Caco-2 (cell line): ENCODE results near the gene TMEM150C. TPM values are rescaled to one million over a fixed set of nuclear protein-coding genes. Genes with fewer than 3 reads are reported as not detected.

ENCODE experiments used
- BruUV-seq: library from RNA; stranded (reverse); fragments of 400-500 nt; replicated peaks from 2 replicates; lab custom pipeline; 2021; lab: Mats Ljungman, UMichigan
- CTCF ChIA-PET: fragments of 300-600 bp; sonication (Branson Sonifier 250); formaldehyde crosslinking; loops from one replicate; lab custom pipeline; 2022; ENCODE audit warnings: antibody characterized with exemption; lab: Charles Lee
- POLR2A ChIA-PET: fragments of 300-600 bp; sonication (Branson Sonifier 250); formaldehyde crosslinking; loops from one replicate; lab custom pipeline; 2022; ENCODE audit warnings: antibody characterized with exemption; lab: Charles Lee
- DNase-seq, 2 experiments: peaks; one replicate each; pipeline versions ENCODE4 v3.0.0 to v3.0.0-alpha.2; 2020 to 2022
- H3K27me3 ChIP-seq: replicated peaks from 2 replicates; pipeline ENCODE4 v1.6.0; 2011; ENCODE audit warnings: low read length; ENCODE audit not compliant: control insufficient read depth, insufficient read depth
- H3K36me3 ChIP-seq: 2 replicates; pipeline ENCODE4 v1.5.1; 2011; ENCODE audit warnings: low read length; ENCODE audit not compliant: control insufficient read depth, insufficient read depth
- H3K4me1 ChIP-seq: fragments of 250-450 bp; sonication (Bioruptor Pico); 2 replicates; pipeline ENCODE4 v1.5.1; 2020; ENCODE audit warnings: mild to moderate bottlenecking
- H3K4me3 ChIP-seq: 2 replicates; pipeline ENCODE4 v1.5.1; 2011; ENCODE audit warnings: low read depth, mild to moderate bottlenecking, control low read depth, low read length
- H3K9me3 ChIP-seq: fragments of 250-450 bp; sonication (Bioruptor Pico); 2 replicates; pipeline ENCODE4 v1.5.1; 2020; ENCODE audit warnings: mild to moderate bottlenecking, moderate library complexity
- H3K27ac Mint-ChIP-seq: one replicate; pipeline ENCODE4 v1.8.0; 2022; ENCODE audit warnings: mixed read lengths; ENCODE audit not compliant: unreplicated experiment
- H3K27me3 Mint-ChIP-seq: one replicate; pipeline ENCODE4 v1.8.0; 2022; ENCODE audit warnings: mixed read lengths; ENCODE audit not compliant: insufficient read depth, unreplicated experiment
- H3K36me3 Mint-ChIP-seq: one replicate; pipeline ENCODE4 v1.8.0; 2022; ENCODE audit warnings: mild to moderate bottlenecking, mixed read lengths; ENCODE audit not compliant: insufficient read depth, unreplicated experiment
- H3K4me1 Mint-ChIP-seq: one replicate; pipeline ENCODE4 v1.8.0; 2022; ENCODE audit warnings: low read depth, mixed read lengths; ENCODE audit not compliant: unreplicated experiment
- H3K4me3 Mint-ChIP-seq: one replicate; pipeline ENCODE4 v1.8.0; 2022; ENCODE audit warnings: mild to moderate bottlenecking, moderate library complexity, mixed read lengths; ENCODE audit not compliant: unreplicated experiment
- H3K9me3 Mint-ChIP-seq: one replicate; pipeline ENCODE4 v1.8.0; 2022; ENCODE audit warnings: mixed read lengths; ENCODE audit not compliant: unreplicated experiment
- CTCF ChIP-seq, 2 experiments: fragments of 200-600 bp in 1 of 2; IDR thresholded peaks; 1 replicate in 1 of 2; 2 replicates in 1 of 2; pipeline versions ENCODE4 v1.5.1 to v1.8.0; 2011 to 2022; ENCODE audit warnings: antibody characterized with exemption in 1 of 2, control low read depth in 1 of 2, inconsistent platforms in 1 of 2, low read depth in 1 of 2, low read length in 1 of 2, mild to moderate bottlenecking in 1 of 2, moderate library complexity in 1 of 2; ENCODE audit not compliant: insufficient read depth in 1 of 2, severe bottlenecking in 1 of 2, unreplicated experiment in 1 of 2
- intact Hi-C: fragments of 100-400 bp; cut with micrococcal nuclease; formaldehyde crosslinking; loops from one replicate; pipeline ENCODE4 v1.10.0; 2022; ENCODE audit not compliant: unreplicated experiment
- total RNA-seq: library from RNA; stranded (reverse); gene quantifications from 2 replicates; pipeline ENCODE4 v1.2.3, GENCODE V29; 2022

The TMEM150C gene
- total RNA-seq, 1 experiment from 2014 or later: 5.7 TPM

DNA sequence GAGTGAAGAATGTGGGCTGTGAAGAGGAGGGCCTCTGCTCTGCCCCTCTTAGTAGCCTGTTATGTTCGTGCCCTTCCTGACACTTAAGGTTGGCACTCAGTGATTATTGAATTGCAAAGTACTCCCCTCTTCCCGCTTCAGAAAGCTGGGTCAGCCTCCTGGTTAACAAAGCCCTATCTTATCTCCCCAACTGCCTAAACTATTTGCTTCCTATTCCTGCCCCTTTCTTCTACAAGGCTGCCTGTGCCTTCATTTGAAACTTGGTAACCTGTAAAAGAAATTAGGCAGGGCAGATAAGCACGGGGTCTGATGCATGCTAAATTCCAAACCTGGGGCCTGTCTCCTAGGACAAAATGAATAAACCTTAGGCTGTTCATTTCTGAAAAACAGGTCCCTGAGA is 23.1 kb upstream of the TMEM150C start:
- H3K4me3 ChIP-seq: no peak overlapping the region
- Mint-ChIP-seq H3K4me1 (peaks cover 24% of the 10 kb centered on the region), H3K4me3 (no peak overlapping the region), H3K27me3 (no peaks in the 10 kb centered on the region), H3K27ac (peak overlapping the region; percentile 30), H3K36me3 (no peaks in the 10 kb centered on the region), H3K9me3 (peaks cover 16% of the 10 kb centered on the region)
- no peaks in the 10 kb centered on the region for H3K27me3 ChIP-seq
- ChIA-PET POLR2A (no interaction called here), CTCF (no interaction called here)
- H3K36me3 ChIP-seq: no peaks in the 10 kb centered on the region
- BruUV-seq: no TSS peak
- H3K9me3 ChIP-seq: no peaks in the 10 kb centered on the region
- intact Hi-C loops: no loop called here
- peaks cover 24% of the 10 kb centered on the region for H3K4me1 ChIP-seq
- no peak for TF ChIP-seq CTCF (IDR thresholded peaks at IDR 0.05; ENCODE audit: insufficient read depth in 1 of 2, low read depth in 1 of 2, low read length in 1 of 2, severe bottlenecking in 1 of 2, unreplicated experiment in 1 of 2)
- no peak for DNase-seq

DNA sequence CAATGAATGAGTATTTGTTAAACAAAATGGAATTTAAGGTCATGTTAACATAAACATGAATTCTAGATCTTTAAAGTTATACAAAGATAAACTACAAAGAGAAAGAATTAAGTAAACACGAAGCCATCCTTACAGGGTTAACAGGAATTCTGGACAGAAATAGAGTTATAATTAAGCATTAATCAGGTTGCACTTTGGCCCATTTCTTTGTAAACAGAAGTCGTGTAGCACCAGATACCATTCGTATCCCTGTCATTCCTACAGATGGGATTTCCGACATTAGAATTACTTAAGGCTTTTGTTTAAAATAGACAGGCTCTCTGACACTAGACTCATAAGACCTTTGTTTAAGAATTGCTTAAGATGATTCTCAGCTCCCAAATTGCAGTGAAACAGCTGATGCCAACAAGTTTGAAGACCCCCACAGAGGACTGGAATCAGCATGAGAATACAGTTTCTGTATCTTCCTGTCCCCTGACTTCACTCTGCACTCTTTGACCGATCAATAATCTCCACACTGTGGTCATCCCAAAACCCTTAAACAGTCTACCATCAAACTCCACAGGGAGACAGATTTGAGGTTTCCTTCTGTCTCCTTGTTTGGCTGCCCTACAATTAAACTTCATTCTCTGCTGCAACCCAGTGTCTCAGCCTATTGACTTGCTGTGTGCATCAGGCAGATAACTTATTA is 22.3 kb upstream of the TMEM150C start:
- H3K36me3 Mint-ChIP-seq: no peaks in the 10 kb centered on the region
- peaks cover 24% of the 10 kb centered on the region for H3K4me1 ChIP-seq
- no peaks in the 10 kb centered on the region for H3K9me3 ChIP-seq
- no peak overlapping the region for H3K4me3 ChIP-seq
- ChIA-PET POLR2A (no interaction called here), CTCF (interaction anchor here (0.5 kb wide), 1 partner anchor 121 kb away, joined by 3 read pairs; no protein-coding TSS in a partner anchor)
- no peaks in the 10 kb centered on the region for H3K36me3 ChIP-seq
- intact Hi-C loops: no loop called here
- no peaks in the 10 kb centered on the region for H3K27me3 ChIP-seq
- no peak overlapping the region for H3K27ac Mint-ChIP-seq
- H3K27me3 Mint-ChIP-seq: no peaks in the 10 kb centered on the region
- peaks cover 16% of the 10 kb centered on the region for H3K9me3 Mint-ChIP-seq
- no peak overlapping the region for H3K4me3 Mint-ChIP-seq
- BruUV-seq: no TSS peak
- H3K4me1 Mint-ChIP-seq: peaks cover 24% of the 10 kb centered on the region
- no peak for DNase-seq
- no peak for TF ChIP-seq CTCF (IDR thresholded peaks at IDR 0.05; ENCODE audit: insufficient read depth in 1 of 2, low read depth in 1 of 2, low read length in 1 of 2, severe bottlenecking in 1 of 2, unreplicated experiment in 1 of 2)

- no peaks in the 10 kb centered on the region for H3K36me3 Mint-ChIP-seq
- Histone ChIP-seq H3K4me1 (peaks cover 16% of the 10 kb centered on the region), H3K36me3 (no peaks in the 10 kb centered on the region), H3K4me3 (no peak overlapping the region), H3K27me3 (no peaks in the 10 kb centered on the region), H3K9me3 (no peaks in the 10 kb centered on the region; the same call in 1 of the 2 replicates)
- H3K4me3 Mint-ChIP-seq: no peak overlapping the region
- H3K27ac Mint-ChIP-seq: no peak overlapping the region
- DNase-seq: no peak
- no TSS peak for BruUV-seq
- TF ChIP-seq CTCF (IDR thresholded peaks at IDR 0.05; ENCODE audit: insufficient read depth in 1 of 2, low read depth in 1 of 2, low read length in 1 of 2, severe bottlenecking in 1 of 2, unreplicated experiment in 1 of 2): no peak
- peaks cover 17% of the 10 kb centered on the region for H3K4me1 Mint-ChIP-seq
- intact Hi-C loops: no loop called here
- ChIA-PET POLR2A (no interaction called here), CTCF (no interaction called here)
- H3K27me3 Mint-ChIP-seq: no peaks in the 10 kb centered on the region
- peaks cover 8% of the 10 kb centered on the region for H3K9me3 Mint-ChIP-seq
Observed at GRCh38 chr4:82579932-82580331, 18.1 kb upstream of the TMEM150C start.
